Keratinocyte (primary cell): ENCODE results near the gene ZNF732. TPM values are rescaled to one million over a fixed set of nuclear protein-coding genes. Genes with fewer than 3 reads are reported as not detected.

Source experiments
- DNase-seq: peaks from one replicate; pipeline ENCODE4 v3.0.0-alpha.2; 2011; ENCODE audit warnings: low read depth, missing footprints, low spot score
- FAIRE-seq: peaks from 2 replicates; lab custom pipeline; 2011; peaks lifted over from hg19 to GRCh38; lab: Jason Lieb, UNC
- H2AFZ ChIP-seq: 2 replicates; pipeline ENCODE4 v1.6.0; 2012; ENCODE audit warnings: low read length, control low read depth, inconsistent platforms; ENCODE audit not compliant: control insufficient read depth
- H3K27ac ChIP-seq: 2 replicates; pipeline ENCODE4 v1.5.1; 2011; ENCODE audit warnings: low read length; ENCODE audit not compliant: control insufficient read depth, insufficient read depth
- H3K27me3 ChIP-seq: 3 replicates; pipeline ENCODE4 v1.6.0; 2011; ENCODE audit warnings: low read length; ENCODE audit not compliant: control insufficient read depth, insufficient read depth; ENCODE audit errors: extremely low read depth
- H3K36me3 ChIP-seq, 2 experiments: 2 replicates in 1 of 2; 3 replicates in 1 of 2; pipeline ENCODE4 v1.5.1; 2011; ENCODE audit warnings: low read length in 2 of 2, mild to moderate bottlenecking in 1 of 2; ENCODE audit not compliant: control insufficient read depth in 2 of 2, insufficient read depth in 2 of 2; ENCODE audit errors: extremely low read depth in 1 of 2
- H3K4me1 ChIP-seq: 3 replicates; pipeline ENCODE4 v1.5.1; 2011; ENCODE audit warnings: low read length; ENCODE audit not compliant: control insufficient read depth, insufficient read depth; ENCODE audit errors: extremely low read depth
- H3K4me2 ChIP-seq: 3 replicates; pipeline ENCODE4 v1.6.0; 2011; ENCODE audit warnings: low read depth, low read length; ENCODE audit not compliant: control insufficient read depth, insufficient read depth; ENCODE audit errors: extremely low read depth
- H3K4me3 ChIP-seq, 3 experiments: fragments of 200-600 bp in 1 of 3; sonication (generic) in 1 of 3; 2 replicates in 2 of 3; 3 replicates in 1 of 3; pipeline ENCODE4 v1.5.1; 2011 to 2016; ENCODE audit warnings: low read length in 3 of 3, mild to moderate bottlenecking in 3 of 3, control low read depth in 2 of 3, inconsistent platforms in 1 of 3, low read depth in 1 of 3, mixed read lengths in 1 of 3, mixed run types in 1 of 3, moderate library complexity in 1 of 3; ENCODE audit not compliant: control insufficient read depth in 2 of 3, insufficient read depth in 2 of 3; ENCODE audit errors: extremely low read depth in 1 of 3
- H3K79me2 ChIP-seq: 2 replicates; pipeline ENCODE4 v1.6.0; 2012; ENCODE audit warnings: low read length; ENCODE audit not compliant: control insufficient read depth, insufficient read depth
- H3K9ac ChIP-seq: 3 replicates; pipeline ENCODE4 v1.6.0; 2011; ENCODE audit warnings: low read length; ENCODE audit not compliant: control insufficient read depth, insufficient read depth; ENCODE audit errors: extremely low read depth
- H3K9me1 ChIP-seq: 3 replicates; pipeline ENCODE4 v1.6.0; 2011; ENCODE audit warnings: low read length; ENCODE audit not compliant: control insufficient read depth, insufficient read depth; ENCODE audit errors: extremely low read depth
- H3K9me3 ChIP-seq: 2 replicates; pipeline ENCODE4 v1.5.1; 2012; ENCODE audit warnings: low read depth, low read length; ENCODE audit not compliant: control insufficient read depth
- H4K20me1 ChIP-seq: 3 replicates; pipeline ENCODE4 v1.6.0; 2011; ENCODE audit warnings: low read length; ENCODE audit not compliant: control insufficient read depth, insufficient read depth; ENCODE audit errors: extremely low read depth
- EZH2 ChIP-seq: IDR thresholded peaks from one replicate; pipeline ENCODE4 v1.6.1; 2012; ENCODE audit warnings: inconsistent platforms, mild to moderate bottlenecking, low read length, moderate library complexity
- dilution Hi-C: fragments of 300-500 bp; cut with MboI; formaldehyde crosslinking; loops from one replicate; pipeline ENCODE4 v1.7.0; 2020; ENCODE audit warnings: low sequenced_read_pairs; ENCODE audit not compliant: extremely low pct_ligation_motif_present
- polyA plus RNA-seq, 5 experiments: library from polyadenylated mRNA; depleted of rRNA in 3 of 5; stranded (reverse) in 3 of 5; stranded (forward) in 1 of 5; unstranded in 1 of 5; fragments of >200 nt; gene quantifications; 1 replicate in 1 of 5; 2 replicates in 3 of 5; 3 replicates in 1 of 5; pipeline versions ENCODE4 v1.2.1 to v1.2.3, GENCODE V29; 2011 to 2012; ENCODE audit warnings: missing spikeins in 2 of 5, low read depth in 1 of 5, low replicate concordance in 1 of 5
- TF ChIP-seq, protein P1 (sequence below), 3 experiments: IDR thresholded peaks in 1 of 3; conservative IDR thresholded peaks in 1 of 3; optimal IDR thresholded peaks in 1 of 3; 2 replicates in 2 of 3; 3 replicates in 1 of 3; pipeline versions ENCODE3 to v1.5.1; 2011; ENCODE audit warnings: low read length in 3 of 3, mild to moderate bottlenecking in 3 of 3, moderate library complexity in 2 of 3, control low read depth in 1 of 3, inconsistent platforms in 1 of 3; ENCODE audit not compliant: insufficient read depth in 2 of 3; ENCODE audit errors: extremely low read depth in 1 of 3

ZNF732 gene
- polyA plus RNA-seq, 1 donor (not counting 4 experiments of a cell fraction or from before 2014, with no cell fraction given) = 1.2 TPM

DNA sequence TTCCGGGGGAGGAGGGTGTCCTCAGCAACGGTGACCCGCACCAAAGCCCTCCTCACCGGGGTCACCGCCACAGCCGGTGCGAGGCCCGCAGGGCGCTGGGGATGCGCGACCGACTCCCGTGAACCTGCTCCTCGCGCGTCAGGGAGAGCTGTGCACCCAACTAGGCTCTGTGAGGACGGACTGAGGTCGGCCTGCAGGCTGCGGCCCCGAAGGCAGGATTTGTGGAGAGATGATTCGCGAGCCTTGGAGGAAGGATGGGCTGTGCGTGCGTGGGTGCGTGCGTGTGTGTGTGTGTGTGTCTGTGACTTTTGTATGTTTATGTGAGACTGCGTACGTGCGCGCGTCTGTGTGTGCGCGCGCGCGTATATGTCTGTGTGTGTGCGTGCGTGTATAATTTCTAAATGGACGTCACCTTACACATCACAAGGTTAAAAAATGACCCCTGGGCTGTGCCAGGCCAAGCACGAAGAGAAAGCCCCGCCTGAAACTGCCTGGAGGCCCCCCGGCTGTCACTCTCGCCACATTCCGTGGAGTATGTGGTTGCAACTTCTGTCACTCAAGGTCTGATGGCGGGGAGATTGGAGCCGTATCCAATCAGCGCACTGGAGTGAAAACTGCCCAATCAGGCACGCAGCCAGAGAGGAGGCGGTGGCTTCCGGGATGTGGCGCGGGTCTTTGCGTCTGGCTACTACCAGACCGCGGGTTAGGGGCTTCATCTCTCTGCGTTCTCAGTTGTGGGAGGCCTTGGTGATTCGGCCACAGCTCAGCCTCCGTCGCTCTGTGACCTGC is 32.1 kb upstream of the ZNF732 start, which contains the start of gene ZNF141:
Gene ZNF141, plus strand, starts transcription at position 672 of the 789 bp plus-strand sequence. CDS start 170 bp downstream, outside the sequence.
- DNase-seq (peak; percentile 67), FAIRE-seq (peak; percentile 74)
- TF ChIP-seq, protein P1, sequence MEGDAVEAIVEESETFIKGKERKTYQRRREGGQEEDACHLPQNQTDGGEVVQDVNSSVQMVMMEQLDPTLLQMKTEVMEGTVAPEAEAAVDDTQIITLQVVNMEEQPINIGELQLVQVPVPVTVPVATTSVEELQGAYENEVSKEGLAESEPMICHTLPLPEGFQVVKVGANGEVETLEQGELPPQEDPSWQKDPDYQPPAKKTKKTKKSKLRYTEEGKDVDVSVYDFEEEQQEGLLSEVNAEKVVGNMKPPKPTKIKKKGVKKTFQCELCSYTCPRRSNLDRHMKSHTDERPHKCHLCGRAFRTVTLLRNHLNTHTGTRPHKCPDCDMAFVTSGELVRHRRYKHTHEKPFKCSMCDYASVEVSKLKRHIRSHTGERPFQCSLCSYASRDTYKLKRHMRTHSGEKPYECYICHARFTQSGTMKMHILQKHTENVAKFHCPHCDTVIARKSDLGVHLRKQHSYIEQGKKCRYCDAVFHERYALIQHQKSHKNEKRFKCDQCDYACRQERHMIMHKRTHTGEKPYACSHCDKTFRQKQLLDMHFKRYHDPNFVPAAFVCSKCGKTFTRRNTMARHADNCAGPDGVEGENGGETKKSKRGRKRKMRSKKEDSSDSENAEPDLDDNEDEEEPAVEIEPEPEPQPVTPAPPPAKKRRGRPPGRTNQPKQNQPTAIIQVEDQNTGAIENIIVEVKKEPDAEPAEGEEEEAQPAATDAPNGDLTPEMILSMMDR (optimal IDR thresholded peaks at IDR 0.05 in 1 of 3, IDR thresholded peaks at IDR 0.05 in 1 of 3, conservative IDR thresholded peaks at IDR 0.05 in 1 of 3; ENCODE audit: extremely low read depth in 1 of 3, insufficient read depth in 2 of 3, low read length in 3 of 3) = no peak
- no peak for TF ChIP-seq EZH2
- Histone ChIP-seq H4K20me1 (no peaks in the 10 kb centered on the region), H3K9me1 (no peaks in the 10 kb centered on the region), H3K4me2 (peak within 1 kb of the TSS; percentile 89), H3K27me3 (no peaks in the 10 kb centered on the region), H3K9me3 (peaks cover 5% of the 10 kb centered on the region), H3K79me2 (peaks cover 37% of the 10 kb centered on the region), H3K27ac (peak within 1 kb of the TSS; percentile 69), H2AFZ (peak within 1 kb of the TSS; percentile 96), H3K9ac (peak within 1 kb of the TSS; percentile 84), H3K4me1 (peaks cover 9% of the 10 kb centered on the region), H3K4me3 (peak within 1 kb of the TSS; percentile 84 to 93 (median 88)), H3K36me3 (peaks cover 0 to 4% of the 10 kb centered on the region in 2 experiments)
- dilution Hi-C loops = no loop called here

DNA sequence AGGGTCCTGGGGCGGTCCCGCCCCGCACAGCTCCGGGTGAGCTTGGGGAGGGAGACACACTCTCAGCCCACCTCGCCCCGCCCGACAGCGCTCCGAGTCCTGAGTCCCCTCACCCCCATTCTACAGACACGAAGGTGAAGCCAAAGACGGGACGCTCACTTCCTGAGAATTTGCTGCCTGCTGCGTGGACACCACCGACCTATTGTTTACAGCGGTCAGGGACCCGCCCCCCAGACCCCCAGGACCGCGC is 31.5 kb upstream of the ZNF732 start:
- no peak for DNase-seq
- dilution Hi-C loops = no loop called here
- Histone ChIP-seq H3K4me1 (peaks cover 9% of the 10 kb centered on the region), H3K9me1 (no peaks in the 10 kb centered on the region), H2AFZ (peak overlapping the region; percentile 95), H3K4me2 (peak overlapping the region; percentile 80), H4K20me1 (no peaks in the 10 kb centered on the region), H3K9ac (peak overlapping the region; percentile 61), H3K79me2 (peaks cover 31% of the 10 kb centered on the region), H3K27ac (no peak overlapping the region), H3K4me3 (peak overlapping the region; percentile 84 to 93 (median 88)), H3K36me3 (peaks cover 0 to 4% of the 10 kb centered on the region in 2 experiments), H3K9me3 (peaks cover 2% of the 10 kb centered on the region), H3K27me3 (no peaks in the 10 kb centered on the region)
- TF ChIP-seq, protein P1 (optimal IDR thresholded peaks at IDR 0.05 in 1 of 3, IDR thresholded peaks at IDR 0.05 in 1 of 3, conservative IDR thresholded peaks at IDR 0.05 in 1 of 3; ENCODE audit: extremely low read depth in 1 of 3, insufficient read depth in 2 of 3, low read length in 3 of 3) = no peak
- TF ChIP-seq EZH2 = no peak
- FAIRE-seq = no peak
